ENCODE measurements around the gene TGFBR3L.

The TGFBR3L gene

GRCh38 chr19:7905268-7905667 lies 9.4 kb upstream of the TGFBR3L start:
- Histone ChIP-seq H3K9ac (peak overlapping the region; percentile 71; the same call in 1 of the 2 replicates), H2AFZ (ENCODE audit: low read depth) (no peak overlapping the region), H3K79me2 (ENCODE audit: insufficient read depth, low read depth) (peaks cover 31% of the 10 kb centered on the region), H4K20me1 (ENCODE audit: insufficient read depth) (no peaks in the 10 kb centered on the region), H3K4me1 (ENCODE audit: low read depth, poor library complexity, severe bottlenecking) (peaks cover 5% of the 10 kb centered on the region), H3K36me3 (ENCODE audit: insufficient read depth) (no peaks in the 10 kb centered on the region), H3K4me3 (IDR thresholded peaks at IDR 0.05; ENCODE audit: insufficient read depth, low read depth, low read length) (no peak overlapping the region), H3K27me3 (ENCODE audit: insufficient read depth, low read depth) (no peaks in the 10 kb centered on the region), H3K4me2 (peak overlapping the region; percentile 74), H3K27ac (no peak overlapping the region)
- no peak for TF ChIP-seq CTCF (conservative IDR thresholded peaks at IDR 0.05; ENCODE audit: low read depth, low read length)

- Histone ChIP-seq H3K4me3 (IDR thresholded peaks at IDR 0.05; ENCODE audit: insufficient read depth, low read depth, low read length) (no peak overlapping the region), H3K4me2 (no peak overlapping the region), H3K9ac (no peak overlapping the region), H2AFZ (ENCODE audit: low read depth) (no peak overlapping the region), H3K4me1 (ENCODE audit: low read depth, poor library complexity, severe bottlenecking) (peaks cover 5% of the 10 kb centered on the region), H4K20me1 (ENCODE audit: insufficient read depth) (no peaks in the 10 kb centered on the region), H3K27me3 (ENCODE audit: insufficient read depth, low read depth) (no peaks in the 10 kb centered on the region), H3K27ac (no peak overlapping the region), H3K36me3 (ENCODE audit: insufficient read depth) (no peaks in the 10 kb centered on the region), H3K79me2 (ENCODE audit: insufficient read depth, low read depth) (peaks cover 31% of the 10 kb centered on the region)
- TF ChIP-seq CTCF (conservative IDR thresholded peaks at IDR 0.05; ENCODE audit: low read depth, low read length), result no peak
Observed at GRCh38 chr19:7905859-7906258, 8.8 kb upstream of the TGFBR3L start.

DNA sequence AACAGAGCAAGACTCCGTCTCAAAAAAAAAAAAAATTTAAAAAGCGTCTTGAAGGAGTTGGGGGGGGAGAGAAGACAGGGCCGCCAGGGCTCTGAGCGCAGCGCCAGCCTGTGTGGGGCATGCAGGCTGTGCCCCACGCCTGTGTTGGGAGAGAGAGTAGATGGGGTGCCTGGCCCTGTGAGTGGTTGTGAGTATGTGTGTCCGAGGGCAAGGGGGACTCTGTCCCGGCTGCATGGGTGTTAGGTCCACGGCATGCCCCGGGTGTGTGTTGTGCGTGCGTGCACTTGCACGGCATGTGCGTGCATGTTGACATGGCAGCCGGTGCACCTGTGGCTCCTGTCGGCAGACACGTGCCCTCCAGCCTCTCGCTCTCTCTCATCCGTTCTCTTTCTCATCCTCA lies 7.5 kb upstream of the TGFBR3L start:
- Histone ChIP-seq H3K27me3 (ENCODE audit: insufficient read depth, low read depth) (no peaks in the 10 kb centered on the region), H3K4me2 (no peak overlapping the region), H3K4me1 (ENCODE audit: low read depth, poor library complexity, severe bottlenecking) (peaks cover 5% of the 10 kb centered on the region), H3K27ac (no peak overlapping the region), H3K9ac (no peak overlapping the region), H3K36me3 (ENCODE audit: insufficient read depth) (no peaks in the 10 kb centered on the region), H3K4me3 (IDR thresholded peaks at IDR 0.05; ENCODE audit: insufficient read depth, low read depth, low read length) (no peak overlapping the region), H3K79me2 (ENCODE audit: insufficient read depth, low read depth) (peaks cover 31% of the 10 kb centered on the region), H2AFZ (ENCODE audit: low read depth) (no peak overlapping the region), H4K20me1 (ENCODE audit: insufficient read depth) (no peaks in the 10 kb centered on the region)
- TF ChIP-seq CTCF (conservative IDR thresholded peaks at IDR 0.05; ENCODE audit: low read depth, low read length), result no peak

GRCh38 chr19:7907544-7907943 lies 7.1 kb upstream of the TGFBR3L start:
- Histone ChIP-seq H3K27me3 (ENCODE audit: insufficient read depth, low read depth) (no peaks in the 10 kb centered on the region), H3K27ac (no peak overlapping the region), H3K36me3 (ENCODE audit: insufficient read depth) (no peaks in the 10 kb centered on the region), H4K20me1 (ENCODE audit: insufficient read depth) (no peaks in the 10 kb centered on the region), H3K79me2 (ENCODE audit: insufficient read depth, low read depth) (peaks cover 31% of the 10 kb centered on the region), H3K4me2 (no peak overlapping the region), H2AFZ (ENCODE audit: low read depth) (no peak overlapping the region), H3K9ac (no peak overlapping the region), H3K4me1 (ENCODE audit: low read depth, poor library complexity, severe bottlenecking) (peaks cover 5% of the 10 kb centered on the region), H3K4me3 (IDR thresholded peaks at IDR 0.05; ENCODE audit: insufficient read depth, low read depth, low read length) (no peak overlapping the region)
- TF ChIP-seq CTCF (conservative IDR thresholded peaks at IDR 0.05; ENCODE audit: low read depth, low read length), result no peak

All from KMS-11 (cell line).